GM13977 (cell line): Measurements from ENCODE around the gene TUBGCP5.

Source experiments
- DNase-seq: peaks from one replicate; pipeline ENCODE4 v3.0.0; 2012; ENCODE audit warnings: low spot score
- in situ Hi-C: fragments of 300-500 bp; cut with MboI; formaldehyde crosslinking; loops from one replicate; pipeline ENCODE4 v1.12.0; 2022; ENCODE audit warnings: low sequenced_read_pairs, low pct_unique_long_range_greater_than_20kb, mixed read lengths, inconsistent platforms; ENCODE audit not compliant: unreplicated experiment
- TF ChIP-seq, protein P1 (sequence below): IDR thresholded peaks from 2 replicates; pipeline ENCODE4 v1.5.1; 2012; ENCODE audit warnings: mild to moderate bottlenecking, control low read depth; ENCODE audit not compliant: insufficient read depth; ENCODE audit errors: extremely low read depth, missing control alignments

Gene TUBGCP5

DNA sequence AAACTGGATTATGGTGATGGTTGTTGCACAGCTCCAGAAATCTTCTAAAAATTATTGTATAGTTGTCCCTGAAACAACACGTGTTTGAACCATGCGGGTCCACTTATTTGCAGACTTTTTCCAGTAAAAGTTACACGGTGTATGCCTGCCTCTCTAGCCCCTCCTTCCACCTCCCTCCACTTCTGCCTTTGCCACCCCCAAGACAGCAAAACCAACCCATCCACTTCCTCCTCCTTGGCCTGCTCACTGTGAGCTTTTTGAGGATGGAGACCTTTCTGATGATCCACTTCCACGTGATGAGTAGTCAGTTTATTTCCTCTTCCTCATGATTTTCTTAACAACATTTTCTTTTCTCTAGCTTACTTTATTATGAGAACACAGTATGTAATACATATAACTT lies 64.6 kb downstream of the TUBGCP5 start:
- in situ Hi-C loops, result loop anchor here (25.0 kb wide), 1 partner anchor 87 kb away; no protein-coding TSS in a partner anchor
- no peak for DNase-seq
- TF ChIP-seq, protein P1, sequence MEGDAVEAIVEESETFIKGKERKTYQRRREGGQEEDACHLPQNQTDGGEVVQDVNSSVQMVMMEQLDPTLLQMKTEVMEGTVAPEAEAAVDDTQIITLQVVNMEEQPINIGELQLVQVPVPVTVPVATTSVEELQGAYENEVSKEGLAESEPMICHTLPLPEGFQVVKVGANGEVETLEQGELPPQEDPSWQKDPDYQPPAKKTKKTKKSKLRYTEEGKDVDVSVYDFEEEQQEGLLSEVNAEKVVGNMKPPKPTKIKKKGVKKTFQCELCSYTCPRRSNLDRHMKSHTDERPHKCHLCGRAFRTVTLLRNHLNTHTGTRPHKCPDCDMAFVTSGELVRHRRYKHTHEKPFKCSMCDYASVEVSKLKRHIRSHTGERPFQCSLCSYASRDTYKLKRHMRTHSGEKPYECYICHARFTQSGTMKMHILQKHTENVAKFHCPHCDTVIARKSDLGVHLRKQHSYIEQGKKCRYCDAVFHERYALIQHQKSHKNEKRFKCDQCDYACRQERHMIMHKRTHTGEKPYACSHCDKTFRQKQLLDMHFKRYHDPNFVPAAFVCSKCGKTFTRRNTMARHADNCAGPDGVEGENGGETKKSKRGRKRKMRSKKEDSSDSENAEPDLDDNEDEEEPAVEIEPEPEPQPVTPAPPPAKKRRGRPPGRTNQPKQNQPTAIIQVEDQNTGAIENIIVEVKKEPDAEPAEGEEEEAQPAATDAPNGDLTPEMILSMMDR, result no peak

DNA sequence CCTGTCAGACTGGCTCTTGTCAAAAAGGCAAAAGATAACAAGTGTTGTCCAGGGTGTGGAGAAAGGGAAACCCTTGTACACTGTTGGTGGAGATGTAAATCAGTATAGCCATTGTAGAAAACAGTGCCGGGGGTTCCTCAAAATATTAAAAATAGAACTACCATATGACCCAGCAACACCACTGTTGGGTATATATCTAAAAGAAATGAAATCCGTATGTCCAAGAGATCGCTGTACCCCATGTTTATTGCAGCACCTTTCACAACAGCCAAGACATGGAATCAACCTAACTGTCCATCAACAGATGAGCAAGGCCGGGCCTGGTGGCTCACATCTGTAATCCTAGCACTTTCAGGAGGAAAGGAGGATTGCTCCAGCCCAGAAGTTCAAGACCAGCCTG lies 65.4 kb downstream of the TUBGCP5 start:
- TF ChIP-seq, protein P1, result no peak
- in situ Hi-C loops, result no loop called here
- no peak for DNase-seq

DNA sequence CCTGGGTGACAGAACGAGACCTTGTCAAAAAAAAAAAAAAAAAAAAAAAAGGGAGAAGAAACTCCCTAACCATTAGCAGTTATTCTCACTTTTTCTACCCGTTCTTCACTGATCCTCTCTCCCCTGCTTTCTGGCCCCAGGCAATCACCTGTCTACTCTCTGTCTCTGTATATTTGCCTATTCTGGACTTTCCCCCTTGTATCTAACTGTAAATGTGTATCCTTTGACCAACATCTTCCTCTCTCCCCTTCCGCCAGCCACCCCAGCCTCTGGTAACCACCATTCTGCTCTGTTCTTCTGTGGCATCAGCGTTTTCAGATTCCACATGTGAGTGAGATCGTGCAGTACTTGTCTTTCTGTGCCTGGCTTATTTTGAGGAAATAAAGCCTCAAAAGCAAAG lies 66.1 kb downstream of the TUBGCP5 start:
- in situ Hi-C loops, result no loop called here
- TF ChIP-seq, protein P1, result no peak
- no peak for DNase-seq

DNA sequence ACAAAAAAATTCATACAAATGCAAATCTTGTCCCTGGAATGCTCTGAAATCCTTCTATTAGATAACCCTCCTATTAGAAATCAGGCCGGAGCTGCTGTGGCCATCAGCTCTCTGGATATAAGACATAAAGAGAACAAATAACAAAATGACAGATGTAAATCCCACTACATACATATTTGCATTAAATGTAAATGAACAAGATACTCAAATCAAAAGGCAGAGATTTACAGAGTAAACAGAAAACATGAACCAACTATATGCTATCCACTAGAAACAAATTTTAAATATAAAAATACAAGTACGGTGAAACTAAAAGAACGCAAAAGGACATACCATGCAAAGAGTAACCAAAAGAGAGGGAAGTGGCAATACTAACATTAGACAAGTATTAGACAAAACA lies 69.9 kb downstream of the TUBGCP5 start:
- in situ Hi-C loops, result no loop called here
- DNase-seq, result no peak
- TF ChIP-seq, protein P1, result no peak

DNA sequence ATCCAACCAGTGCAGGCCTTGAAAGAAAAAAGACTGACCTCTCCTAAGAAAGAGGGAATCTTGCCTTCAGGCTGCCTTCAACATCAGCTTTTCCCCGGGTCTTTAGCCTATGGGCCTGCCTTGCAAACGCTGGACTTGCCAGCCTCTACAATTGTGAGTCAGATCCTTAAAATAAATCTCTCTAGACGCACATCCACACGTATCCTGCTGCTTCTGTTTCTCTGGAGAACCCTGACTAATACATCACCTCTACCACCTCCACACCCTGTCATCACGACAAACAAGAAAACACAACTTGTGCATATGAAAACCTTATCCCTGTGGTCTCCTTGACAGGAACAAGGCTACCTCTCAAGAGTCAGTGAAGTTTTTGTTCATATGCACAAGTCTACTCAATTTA lies 71.0 kb downstream of the TUBGCP5 start:
- DNase-seq, result no peak
- TF ChIP-seq, protein P1, result no peak
- in situ Hi-C loops, result no loop called here

DNA sequence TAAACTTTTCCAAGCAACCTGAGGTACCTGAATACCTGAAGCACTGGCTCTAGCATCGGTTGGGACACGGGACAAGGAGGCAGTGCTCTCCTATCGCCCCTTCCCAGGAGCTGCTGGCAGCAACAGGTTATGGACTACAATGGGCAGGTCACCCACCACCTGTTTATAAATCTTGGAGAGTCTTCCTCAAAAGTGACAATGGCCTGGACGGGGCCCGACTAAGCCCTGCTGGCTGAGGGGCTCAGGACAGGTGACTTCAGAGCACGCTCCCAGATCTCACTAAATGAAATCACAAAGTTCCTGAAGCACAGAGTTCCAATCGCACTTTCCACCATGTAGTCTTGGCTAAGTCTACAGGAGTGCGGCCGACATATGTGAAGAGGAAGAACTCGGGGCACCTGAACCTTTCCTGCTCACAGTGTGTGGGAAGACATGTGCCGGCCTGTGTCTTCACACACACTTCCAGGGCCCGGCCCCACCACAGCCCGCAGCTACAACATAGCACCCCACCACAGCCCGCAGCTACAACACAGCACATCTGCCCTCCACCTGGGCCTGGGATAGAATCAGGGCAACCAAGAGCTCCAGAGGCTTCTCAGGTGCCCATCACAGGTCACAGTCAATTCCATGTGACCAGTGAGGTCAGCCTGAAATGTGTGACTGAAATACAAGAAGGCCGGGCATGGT lies 72.1 kb downstream of the TUBGCP5 start:
- TF ChIP-seq, protein P1, result no peak
- no peak for DNase-seq
- in situ Hi-C loops, result no loop called here
